CD4-positive, alpha-beta T cell treated with Interleukin-4 for 4 hours (primary cell): ENCODE data around the gene NUDT5.
"Not testable (repeated sequence)": the region's sequence is repeated elsewhere in the genome, so short reads cannot be mapped to it uniquely, and the experiment has no call there.

ENCODE experiments used
- DNase-seq: peaks from one replicate; pipeline ENCODE4 v3.0.0-alpha.2; 2020

NUDT5 gene

GRCh38 chr10:12202226-12202625, 6.5 kb upstream of the NUDT5 start:
- DNase-seq, result no peak

GRCh38 chr10:12201543-12201942, 5.9 kb upstream of the NUDT5 start:
- no peak for DNase-seq

- DNase-seq, result no peak
These were observed 5.2 kb upstream of the NUDT5 start for GRCh38 chr10:12200850-12201249.

- no peak for DNase-seq
These were observed 2.5 kb upstream of the NUDT5 start for GRCh38 chr10:12198156-12198555.

GRCh38 chr10:12196531-12197211, 980 bp upstream of the NUDT5 start:
- no peak for DNase-seq

- no peak for DNase-seq
These were observed 449 bp downstream of the NUDT5 start for GRCh38 chr10:12195281-12195602.

- DNase-seq, result peak; percentile 35
These were observed 879 bp downstream of the NUDT5 start for GRCh38 chr10:12194752-12195271.

GRCh38 chr10:12193193-12193592, 2.5 kb downstream of the NUDT5 start:
- no peak for DNase-seq

GRCh38 chr10:12191715-12192114, 4.0 kb downstream of the NUDT5 start:
- DNase-seq, result no peak

- DNase-seq, result no peak
These were observed 6.3 kb downstream of the NUDT5 start for GRCh38 chr10:12189426-12189825.

GRCh38 chr10:12188656-12189055, 7.0 kb downstream of the NUDT5 start:
- no peak for DNase-seq

- no peak for DNase-seq
These were observed 8.3 kb downstream of the NUDT5 start for GRCh38 chr10:12187321-12187905.

GRCh38 chr10:12186323-12186722, 9.4 kb downstream of the NUDT5 start:
- DNase-seq, result peak; percentile 21

- DNase-seq, result no peak
These were observed 11.5 kb downstream of the NUDT5 start for GRCh38 chr10:12184165-12184564.

GRCh38 chr10:12181065-12181775, 14.5 kb downstream of the NUDT5 start:
- peak; percentile 92 for DNase-seq

- no peak for DNase-seq
These were observed 15.3 kb downstream of the NUDT5 start for GRCh38 chr10:12180221-12180974.

GRCh38 chr10:12179606-12180170, 16.0 kb downstream of the NUDT5 start:
- DNase-seq, result no peak

GRCh38 chr10:12177642-12178041, 18.0 kb downstream of the NUDT5 start:
- DNase-seq, result no peak

GRCh38 chr10:12171512-12171911, 24.2 kb downstream of the NUDT5 start:
- not testable (repeated sequence) for DNase-seq

GRCh38 chr10:12165999-12166775, 29.5 kb downstream of the NUDT5 start:
- DNase-seq, result no peak

- no peak for DNase-seq
These were observed 30.7 kb downstream of the NUDT5 start for GRCh38 chr10:12165036-12165435.

- no peak for DNase-seq
These were observed 31.6 kb downstream of the NUDT5 start for GRCh38 chr10:12164085-12164484.
